GM19438 (cell line): ENCODE results near the gene FOLR2.

Experiments used
- ATAC-seq: cut with Tn5 transposase; IDR thresholded peaks from one replicate; pipeline ENCODE4 v1.9.1; 2021; ENCODE audit warnings: low read depth; ENCODE audit not compliant: unreplicated experiment

The FOLR2 gene

DNA sequence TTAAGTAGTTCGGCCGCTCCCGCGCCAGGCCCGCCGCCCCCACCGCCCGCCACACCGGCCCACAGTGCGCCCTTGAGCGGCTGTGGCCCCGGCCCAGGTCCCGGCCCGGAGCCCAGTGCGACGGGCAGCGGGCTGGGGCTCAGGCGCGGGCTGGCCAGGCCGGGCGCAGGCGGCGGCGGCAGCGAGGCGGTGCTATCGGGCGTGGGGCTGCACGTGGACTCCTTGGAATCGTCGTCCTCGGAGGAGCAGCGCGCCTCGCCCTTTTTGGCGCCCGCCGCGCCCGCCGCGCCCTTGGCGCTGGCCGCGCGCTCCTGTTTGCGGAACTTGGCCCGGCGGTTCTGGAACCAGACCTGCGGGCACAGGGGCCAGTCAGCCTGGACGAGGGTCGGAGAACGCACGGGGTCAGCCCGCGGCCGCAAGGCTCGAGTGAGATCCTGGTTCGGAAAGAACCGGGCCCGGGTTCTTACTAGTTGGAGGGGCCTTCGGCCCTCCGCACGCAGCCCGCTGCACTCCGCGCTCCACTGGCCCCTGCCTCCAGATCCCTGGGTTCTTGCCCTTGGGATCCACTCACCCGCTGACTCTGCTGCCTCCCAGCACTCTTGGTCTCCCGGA lies 23.4 kb downstream of the FOLR2 start:
- no peak for ATAC-seq

DNA sequence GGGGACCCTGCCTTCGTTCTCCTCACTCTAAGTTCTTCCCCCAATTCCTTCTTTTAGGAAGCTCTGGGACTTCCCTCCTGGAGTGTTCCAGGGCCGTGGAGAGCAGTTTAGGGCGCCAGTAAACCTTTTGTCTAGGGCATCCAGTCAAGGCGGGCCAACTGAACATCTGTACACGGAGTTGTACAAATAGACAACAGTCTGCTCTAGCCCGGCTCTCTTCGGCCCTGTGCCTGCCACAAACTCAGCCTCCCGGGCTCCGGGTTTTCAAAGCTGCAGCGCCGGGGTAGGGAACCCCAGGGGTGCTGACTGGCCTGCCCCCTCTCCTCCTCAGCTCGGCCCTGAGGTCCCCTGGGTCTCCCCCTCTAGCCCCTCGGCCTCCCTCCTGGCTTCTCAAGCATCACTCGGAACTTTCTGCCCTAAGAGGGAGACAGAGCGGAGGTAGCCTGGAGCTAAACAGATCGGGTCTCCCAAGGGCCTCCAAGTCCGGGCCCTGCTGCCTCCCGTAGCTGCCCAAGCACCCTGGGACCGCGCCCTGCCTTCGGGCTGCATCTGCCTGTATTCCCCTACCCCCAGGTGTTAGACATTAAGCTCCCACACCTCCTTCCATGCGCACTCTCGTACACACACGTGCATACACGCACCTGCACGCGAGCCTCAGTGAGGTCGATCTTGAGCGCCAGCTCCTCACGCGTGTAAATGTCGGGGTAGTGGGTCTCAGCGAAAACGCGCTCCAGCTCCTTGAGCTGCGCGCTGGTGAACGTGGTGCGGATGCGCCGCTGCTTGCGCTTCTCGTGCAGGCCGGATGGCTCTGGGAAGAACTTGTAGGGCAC lies 24.1 kb downstream of the FOLR2 start:
- ATAC-seq = no peak

DNA sequence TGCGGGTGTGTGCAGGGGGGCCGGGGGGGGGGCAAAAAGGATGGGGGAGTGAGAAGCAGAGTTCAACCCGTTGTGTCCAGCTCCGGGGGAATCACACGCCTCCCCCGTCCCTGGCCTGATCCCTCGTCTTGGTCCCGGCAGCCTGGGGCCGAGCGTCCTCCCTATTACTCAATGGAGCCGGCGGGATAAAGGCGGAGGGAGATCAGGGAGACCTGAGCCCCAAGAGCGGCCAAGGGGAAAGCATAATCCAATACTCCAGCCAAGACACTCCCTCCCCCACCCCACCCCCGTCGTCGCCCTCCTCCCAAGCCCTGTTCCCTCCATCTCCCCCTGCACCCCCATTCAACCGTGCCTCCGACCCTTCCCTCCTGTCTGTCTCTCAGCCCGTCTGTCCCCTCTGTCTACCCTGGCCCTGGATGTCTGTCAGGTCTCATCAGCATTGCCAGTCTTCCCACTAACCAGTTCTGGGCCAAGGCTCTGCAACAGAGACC lies 24.7 kb downstream of the FOLR2 start:
- ATAC-seq = no peak

DNA sequence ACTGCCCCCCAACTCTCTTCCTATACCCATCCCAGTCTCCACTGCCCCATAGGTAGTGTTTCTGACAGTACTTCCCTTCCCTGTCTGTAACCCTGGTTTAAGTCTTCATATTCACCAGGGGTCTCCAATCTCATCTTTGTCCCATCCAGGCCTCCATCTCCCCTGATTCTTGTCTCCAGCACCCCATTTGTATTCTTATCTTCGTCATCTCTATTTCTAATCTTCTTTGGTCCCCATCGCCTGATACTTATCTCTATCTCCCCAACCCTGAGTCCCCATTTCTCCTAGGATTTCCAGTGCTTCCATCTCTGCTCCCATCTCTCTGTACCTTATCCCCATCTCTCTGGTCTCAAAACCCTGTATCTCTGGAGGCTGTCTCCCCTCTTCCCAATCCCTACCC lies 25.5 kb downstream of the FOLR2 start:
- ATAC-seq = no peak

DNA sequence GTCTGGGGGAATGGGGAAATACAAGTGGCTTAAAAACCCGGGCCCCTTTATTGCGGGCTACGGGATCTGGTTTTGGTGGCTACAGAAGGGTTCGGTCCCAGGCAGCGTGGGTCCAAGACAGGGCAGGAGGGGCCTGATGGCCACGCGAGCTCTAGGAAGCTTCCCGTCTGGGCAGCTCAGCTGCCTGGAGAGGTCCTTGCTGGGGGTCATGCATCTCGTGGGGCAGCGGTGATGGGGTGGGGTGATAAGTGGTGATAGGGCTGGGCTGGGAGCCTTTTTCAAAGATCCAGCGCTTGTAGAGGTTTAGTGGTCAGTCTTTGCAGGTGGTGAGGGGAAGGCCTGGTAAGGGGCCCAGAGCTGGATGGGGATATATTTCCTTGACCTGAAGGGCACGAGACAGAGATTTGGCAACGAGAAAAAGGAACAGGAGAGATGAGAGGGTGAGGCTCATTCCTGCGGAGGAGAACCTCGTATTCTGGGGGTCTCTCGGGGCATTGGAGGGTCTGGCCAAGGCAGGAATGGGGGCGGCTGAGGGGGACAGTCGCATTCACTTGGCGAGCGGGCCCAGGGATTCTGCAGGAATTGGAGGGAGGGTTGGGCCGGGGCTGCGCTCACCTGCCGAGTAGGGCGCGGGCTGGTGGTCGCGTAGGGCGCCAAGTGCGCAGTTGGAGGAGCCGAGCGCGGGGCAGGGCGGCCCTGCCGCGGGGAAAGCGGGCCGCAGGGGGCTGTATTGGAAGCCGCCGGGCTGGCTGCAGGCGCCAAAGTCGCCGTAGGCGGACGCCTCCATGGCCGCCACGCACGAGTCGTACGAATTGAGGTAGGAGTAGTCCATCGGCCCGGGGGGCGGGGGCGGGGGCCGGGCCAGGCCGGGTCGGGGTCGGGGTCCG lies 26.8 kb downstream of the FOLR2 start:
- ATAC-seq = no peak

DNA sequence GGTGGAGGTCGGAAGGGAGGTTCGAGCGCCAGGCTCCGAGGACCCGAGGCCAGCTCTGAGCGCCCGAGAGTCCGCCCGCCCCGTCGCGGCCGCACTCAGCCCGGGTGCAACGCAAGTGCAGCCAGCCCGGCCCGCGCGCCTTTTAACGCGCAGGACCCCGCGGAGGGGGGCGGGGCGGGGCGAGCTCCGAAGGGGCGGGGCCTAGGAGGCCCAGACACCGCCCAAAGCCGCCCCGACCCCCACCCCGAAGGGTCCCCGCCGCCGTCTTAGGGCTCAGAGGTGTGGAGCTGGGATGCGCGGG lies 27.4 kb downstream of the FOLR2 start, which contains the start of gene PHOX2A:
PHOX2A (minus strand) TSS at position 117 of the 301 bp plus-strand sequence. CDS start 172 bp downstream, outside the sequence.
- no peak for ATAC-seq

DNA sequence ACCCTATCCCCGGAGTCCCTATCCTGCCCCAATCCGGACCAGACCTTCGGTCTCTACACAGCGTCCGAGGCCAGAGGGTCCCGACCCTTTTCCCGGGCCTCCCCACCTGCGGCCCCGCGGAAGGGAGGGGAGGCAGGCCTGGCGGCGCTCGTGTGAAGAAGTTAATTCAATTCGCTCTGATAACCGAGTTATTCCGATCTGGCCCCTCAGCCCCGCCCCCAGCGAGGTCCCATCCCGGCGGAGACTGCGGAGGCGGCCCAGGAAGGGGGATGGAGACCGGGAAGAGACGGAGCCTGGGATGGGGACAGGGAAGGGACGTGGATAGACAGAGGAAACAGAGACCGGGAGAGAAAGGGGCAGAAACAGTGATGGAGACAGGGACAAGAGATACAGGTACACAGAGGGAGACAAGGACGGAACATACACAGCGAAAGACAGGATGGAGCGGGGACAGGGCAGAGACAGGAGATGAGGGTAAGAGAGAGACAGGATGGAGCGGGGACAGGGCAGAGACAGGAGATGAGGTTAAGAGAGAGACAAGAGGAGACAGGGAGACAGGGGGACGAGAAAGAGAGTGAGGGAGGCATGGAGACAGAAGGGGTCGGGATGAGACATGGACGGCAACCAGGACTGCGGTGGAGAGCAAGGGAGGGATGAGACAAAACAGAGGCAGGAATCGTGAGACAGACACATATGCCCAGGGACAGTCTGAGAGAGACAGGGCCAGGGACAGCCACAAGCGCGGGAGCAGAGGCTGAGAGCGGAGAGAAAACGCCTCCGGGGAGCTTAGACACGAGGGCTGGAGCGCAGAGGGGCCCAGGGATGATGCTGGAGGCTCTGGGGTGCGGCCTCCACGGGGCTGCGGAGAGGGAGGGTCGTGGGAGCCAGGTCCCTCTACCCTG lies 28.0 kb downstream of the FOLR2 start:
- ATAC-seq = no peak

DNA sequence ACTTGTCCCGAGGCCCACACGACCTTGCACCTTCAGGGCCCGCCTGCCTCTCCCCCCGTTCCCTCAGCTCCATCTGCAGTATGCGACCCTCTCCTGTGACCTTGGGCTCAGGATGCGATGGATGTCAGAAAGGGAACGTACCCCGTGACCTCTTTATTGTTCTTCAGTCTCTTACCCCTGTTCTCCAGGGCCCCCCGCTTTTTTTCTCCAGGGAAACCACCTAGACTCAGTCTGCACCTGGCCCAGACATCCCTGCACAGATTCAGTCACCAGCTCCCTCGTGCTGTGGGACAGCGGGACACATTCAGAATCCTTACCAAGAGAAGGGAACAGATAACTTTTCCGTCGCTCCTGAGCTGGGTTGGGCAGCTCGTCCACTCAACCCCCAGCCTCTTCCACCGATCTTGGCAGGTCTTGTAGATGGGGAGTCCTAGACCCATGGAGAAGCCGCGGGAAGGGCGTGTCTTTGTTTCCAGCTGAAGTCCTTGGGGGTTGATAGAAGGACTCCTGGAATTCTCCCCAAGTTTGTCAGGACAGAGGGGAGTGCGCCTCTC lies 28.7 kb downstream of the FOLR2 start:
- ATAC-seq = no peak

DNA sequence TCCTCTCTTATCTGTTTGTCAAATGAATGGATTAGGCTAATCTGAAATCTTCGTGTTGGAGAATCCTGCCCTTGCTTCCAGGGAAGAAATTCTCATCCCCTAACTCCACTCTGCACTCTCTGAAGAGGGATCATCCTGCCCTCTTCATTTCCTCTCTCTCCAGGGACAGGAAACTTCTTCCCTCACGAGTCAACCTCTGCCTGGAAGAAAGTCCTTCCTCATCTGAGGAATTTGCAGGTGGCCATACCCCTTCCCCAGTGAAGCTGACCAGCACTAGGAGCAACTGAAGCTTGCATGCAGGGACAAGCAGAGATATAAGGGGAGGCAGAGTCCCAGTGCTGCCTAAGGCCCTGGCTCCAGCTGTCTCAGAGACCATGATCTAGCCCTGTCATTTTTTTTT lies 31.0 kb downstream of the FOLR2 start:
- no peak for ATAC-seq

DNA sequence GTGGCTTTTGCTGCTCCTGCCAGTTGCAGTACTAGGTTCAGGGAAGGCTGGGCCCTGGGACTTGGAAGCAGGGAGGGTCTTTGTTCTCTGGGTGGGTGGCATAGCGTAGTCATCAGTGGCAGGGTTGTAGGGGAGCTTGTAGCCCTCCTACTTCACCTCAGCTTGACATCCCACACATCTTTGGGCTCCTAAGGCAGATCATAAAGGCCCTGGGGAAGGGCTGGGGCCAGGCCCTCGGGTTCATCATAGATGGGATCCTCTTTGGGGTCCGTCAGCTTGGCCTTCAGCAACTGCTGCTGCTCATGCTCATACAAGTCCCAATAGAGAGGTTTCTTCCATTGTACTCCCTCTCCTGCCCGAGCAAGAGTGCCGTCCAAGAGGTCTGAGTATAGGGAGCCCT lies 33.4 kb downstream of the FOLR2 start:
- no peak for ATAC-seq

DNA sequence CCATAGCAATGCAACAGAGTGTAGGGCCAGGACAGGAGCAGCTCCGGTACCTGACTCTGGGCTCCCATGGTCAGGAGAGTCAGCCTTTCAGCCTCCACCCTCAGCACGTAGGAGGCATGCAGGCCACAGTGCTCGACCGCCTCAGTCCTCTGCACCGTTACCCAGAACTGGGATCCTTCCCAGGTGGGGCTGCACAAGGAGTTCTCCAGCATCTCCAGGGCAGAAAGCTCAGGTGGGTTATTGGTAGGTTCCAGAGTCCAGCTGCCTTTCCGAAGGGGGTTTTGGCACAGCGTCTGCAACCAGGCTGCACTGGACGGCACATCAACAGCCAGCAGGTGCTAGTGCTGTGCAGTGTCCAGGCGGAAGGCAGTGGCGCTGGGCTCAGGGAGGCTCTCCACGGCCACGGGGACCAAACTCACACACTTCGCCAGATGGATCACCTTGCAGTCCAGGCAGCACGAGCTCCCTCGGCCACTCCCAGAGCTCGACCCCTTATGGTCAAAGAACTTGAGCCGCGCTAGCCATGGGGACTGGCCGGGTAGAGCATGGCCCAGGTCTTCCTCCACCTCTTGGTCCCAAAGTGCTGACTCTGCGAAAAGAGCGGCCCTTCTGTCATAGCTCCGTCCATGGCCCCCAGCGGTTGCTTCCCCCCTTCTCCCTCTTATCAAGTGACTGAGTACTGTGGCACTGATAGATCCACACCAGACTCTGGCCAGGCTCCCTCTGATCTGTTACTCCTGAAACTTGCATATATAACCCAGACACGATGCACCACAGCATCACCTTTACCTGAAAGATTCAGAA lies 34.3 kb downstream of the FOLR2 start:
- no peak for ATAC-seq

DNA sequence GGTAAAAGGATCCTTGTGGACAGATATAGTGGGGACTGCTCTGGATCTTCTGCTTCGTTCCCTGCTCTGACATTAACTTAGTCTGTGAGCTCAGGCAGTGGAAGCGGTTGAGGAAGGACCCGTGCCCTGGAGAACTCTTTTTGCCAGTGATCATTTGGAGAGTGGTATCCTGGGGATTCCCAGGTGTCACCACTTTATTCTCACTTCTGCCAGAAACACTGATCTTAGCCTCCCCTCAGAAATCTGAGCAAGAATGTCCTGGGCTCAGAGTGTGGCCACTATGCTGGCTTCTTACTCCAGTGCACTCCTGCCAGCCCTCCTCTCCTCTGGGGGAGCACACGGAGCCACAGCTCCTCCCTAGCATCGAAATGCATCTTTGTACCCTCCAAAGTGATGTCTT lies 35.0 kb downstream of the FOLR2 start:
- no peak for ATAC-seq

DNA sequence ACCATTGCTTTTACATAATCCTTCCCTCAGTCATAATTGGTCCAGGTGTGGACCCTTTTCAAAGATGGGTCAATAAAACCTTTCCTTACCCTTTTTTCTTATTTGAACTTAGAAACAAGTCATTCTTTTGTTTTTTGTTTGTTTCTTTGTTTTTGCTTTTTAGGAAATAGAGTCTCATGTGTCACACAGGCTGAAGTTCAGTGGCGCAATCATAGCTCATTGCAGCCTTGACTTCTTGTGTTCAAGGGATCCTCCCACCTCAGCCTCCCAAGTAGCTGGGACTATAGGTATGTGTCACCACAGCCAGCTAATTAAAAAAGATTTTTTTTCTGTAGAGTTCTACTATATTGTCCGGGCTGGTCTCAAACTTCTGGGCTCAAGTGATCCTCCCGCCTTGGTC lies 36.8 kb downstream of the FOLR2 start:
- no peak for ATAC-seq

DNA sequence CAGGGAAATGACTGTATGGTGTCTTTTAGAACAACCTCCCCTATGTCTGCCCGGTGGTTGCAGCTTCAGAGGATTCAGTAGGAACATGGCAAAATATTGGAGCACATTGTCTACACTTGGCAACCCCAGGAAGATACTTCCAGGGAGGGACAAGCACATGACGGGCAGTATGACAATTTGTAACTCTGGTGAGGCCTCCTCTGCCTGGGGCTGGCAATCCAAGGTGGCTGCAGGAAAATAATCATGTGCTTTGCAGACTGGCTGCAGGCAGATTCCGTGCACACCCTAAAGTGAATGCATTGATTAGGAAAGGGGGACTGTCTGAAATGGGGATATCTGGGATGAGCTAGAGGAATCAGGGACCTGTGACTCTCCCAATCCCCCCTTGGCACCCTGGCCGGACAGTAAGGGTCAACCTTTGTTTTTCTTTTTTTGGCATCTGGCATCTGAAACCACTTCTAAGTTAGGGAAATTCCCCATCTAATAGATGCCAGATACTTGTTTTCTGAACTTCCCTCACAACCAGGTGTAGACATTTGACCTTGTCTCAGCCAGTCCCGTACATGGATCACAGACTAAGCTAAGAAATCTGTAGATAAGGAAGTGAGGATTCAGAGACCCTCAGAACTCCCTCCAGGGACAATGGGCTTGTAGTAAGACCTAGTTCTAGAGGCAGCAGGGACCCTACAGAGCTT lies 37.9 kb downstream of the FOLR2 start:
- no peak for ATAC-seq

DNA sequence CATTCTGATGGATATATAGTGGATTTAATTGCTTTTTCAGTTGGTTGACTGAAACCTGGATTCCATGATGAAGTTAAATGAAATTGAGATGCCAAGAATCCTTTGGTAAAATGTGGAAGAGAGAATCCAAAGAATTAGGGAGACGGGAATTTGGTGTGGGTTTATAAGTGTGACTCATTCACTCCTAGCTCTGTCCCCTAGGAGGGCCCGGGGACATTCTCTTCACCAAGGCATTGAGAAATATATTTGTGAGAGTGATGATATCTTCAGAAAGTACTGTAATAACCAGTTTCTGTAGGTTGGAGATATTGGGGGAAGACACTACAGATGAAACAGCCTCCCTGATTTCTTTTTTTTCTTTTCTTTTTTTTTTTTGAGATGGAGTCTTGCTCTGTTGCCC lies 41.0 kb downstream of the FOLR2 start:
- ATAC-seq = no peak

DNA sequence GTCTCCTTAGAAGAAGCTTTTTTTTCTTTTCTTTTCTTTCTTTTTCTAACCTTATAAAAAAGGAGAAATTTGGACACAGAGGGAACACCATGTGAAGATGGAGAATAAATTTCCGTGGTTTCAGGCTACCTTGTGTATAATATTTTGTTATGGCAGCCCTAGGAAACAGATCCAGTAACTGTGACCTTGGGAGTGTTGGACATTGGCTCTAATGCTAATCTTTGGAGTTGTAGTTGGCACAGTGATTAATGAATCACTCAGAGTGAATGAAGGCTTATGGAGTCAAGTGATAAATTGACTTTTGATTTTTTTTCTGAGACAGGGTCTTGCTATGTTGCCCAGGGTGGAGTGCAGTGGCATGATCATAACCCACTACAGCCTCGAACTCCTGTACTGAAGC lies 42.9 kb downstream of the FOLR2 start:
- no peak for ATAC-seq

DNA sequence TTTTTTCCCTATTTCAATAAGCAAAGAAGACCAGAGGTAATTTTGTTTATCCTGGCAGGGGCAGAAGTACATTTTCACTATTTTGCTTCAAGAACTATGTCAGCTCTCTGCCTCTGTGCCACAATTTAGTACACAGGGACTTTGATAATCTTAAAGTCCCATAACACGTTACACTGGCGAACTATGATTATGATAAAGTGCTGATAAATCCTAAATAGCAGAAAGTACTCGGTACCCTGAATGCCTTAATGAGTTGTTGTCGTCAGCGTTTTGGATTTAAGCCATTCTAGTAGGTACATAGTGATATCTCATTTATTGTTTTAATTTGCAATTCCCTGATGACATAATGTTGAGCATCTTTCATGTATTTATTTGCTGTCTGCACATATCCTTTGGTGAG lies 44.0 kb downstream of the FOLR2 start:
- ATAC-seq = no peak

DNA sequence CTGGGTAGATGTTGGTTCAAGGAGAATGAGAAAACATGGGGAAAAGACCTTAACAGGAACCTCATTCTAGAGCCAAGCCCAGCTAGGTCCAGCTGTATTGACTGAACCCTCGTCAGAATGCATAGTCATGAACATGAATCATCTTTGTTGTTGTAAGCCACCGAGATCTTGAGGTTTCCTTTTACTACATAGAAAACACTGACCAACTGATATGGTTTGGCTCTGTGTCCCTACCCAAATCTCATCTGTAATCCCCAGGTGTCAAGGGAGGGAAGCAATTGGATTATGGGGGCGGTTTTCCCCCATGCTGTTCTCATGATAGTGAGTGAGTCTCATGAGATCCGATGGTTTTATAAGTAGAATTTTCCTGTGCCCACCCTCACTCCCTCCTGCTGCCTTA lies 46.8 kb downstream of the FOLR2 start:
- ATAC-seq = no peak

DNA sequence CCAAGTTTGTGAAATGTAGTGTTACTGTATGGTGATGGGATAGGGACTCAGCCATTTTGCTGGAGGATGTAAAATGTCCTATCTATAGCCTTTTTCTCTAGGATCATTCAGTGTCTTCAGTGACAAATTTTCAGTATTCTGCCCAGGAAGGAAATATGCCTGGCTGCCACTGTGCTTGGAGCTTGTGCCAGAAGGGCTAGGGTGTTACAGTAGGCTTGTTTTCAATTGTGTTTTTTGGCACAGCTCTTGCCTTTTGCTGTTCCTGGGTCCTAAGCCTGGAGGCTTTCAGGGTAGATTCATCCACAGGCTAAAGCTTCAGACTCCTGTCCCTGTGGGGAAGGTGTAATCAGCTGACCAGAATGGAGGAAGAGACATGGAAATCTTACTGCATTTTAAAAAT lies 49.4 kb downstream of the FOLR2 start:
- no peak for ATAC-seq
